ENCODE data around the gene ZNF569. TPM values are rescaled to one million over a fixed set of nuclear protein-coding genes. Genes with fewer than 3 reads are reported as not detected.

Gene ZNF569
- total and polyA plus RNA-seq, 2 of the 13 experiments (the other 11 are each of a cell fraction or from before 2014, with no cell fraction given) = 1.4 to 5.7 TPM

- peak; percentile 57; the same call in 1 of the 2 replicates for TF ChIP-seq ZMAT3 (CRISPR knock-in tag; conservative IDR thresholded peaks at IDR 0.05)
- TF ChIP-seq POLR2G (IDR thresholded peaks at IDR 0.05; ENCODE audit: low read depth, low read length) = peak; percentile 74
- TF ChIP-seq UBTF (CRISPR knock-in tag; IDR thresholded peaks at IDR 0.05) = no peak; the same call in 1 of the 2 replicates
- peak; percentile 54 for TF ChIP-seq KLF6 (CRISPR knock-in tag; IDR thresholded peaks at IDR 0.05)
- TF ChIP-seq DPF2 (CRISPR knock-in tag; IDR thresholded peaks at IDR 0.05; ENCODE audit: borderline replicate concordance, low read depth) = no peak
- no peak for TF ChIP-seq ZNF251 (CRISPR knock-in tag; IDR thresholded peaks at IDR 0.05)
- TF ChIP-seq SRF (IDR thresholded peaks at IDR 0.05; ENCODE audit: low read depth, low read length) = no peak
- peak; percentile 36; the same call in 1 of the 2 replicates for TF ChIP-seq RXRB (CRISPR knock-in tag; IDR thresholded peaks at IDR 0.05; ENCODE audit: borderline replicate concordance)
- no peak for TF ChIP-seq ZBTB7A (CRISPR knock-in tag; IDR thresholded peaks at IDR 0.05)
- peak; percentile 99 for TF ChIP-seq HCFC1 (IDR thresholded peaks at IDR 0.05; ENCODE audit: low read depth, low read length)
- TF ChIP-seq ATF6 (CRISPR knock-in tag; conservative IDR thresholded peaks at IDR 0.05) = no peak
- TF ChIP-seq ZNF577 (CRISPR knock-in tag; IDR thresholded peaks at IDR 0.05; ENCODE audit: borderline replicate concordance, low read depth) = no peak
- TF ChIP-seq HOXA9 (CRISPR knock-in tag; IDR thresholded peaks at IDR 0.05; ENCODE audit: borderline replicate concordance) = no peak
- 0 out of 2 replicates have a peak, but pooled peaks have one; percentile 36 for TF ChIP-seq ZNF572 (CRISPR knock-in tag; IDR thresholded peaks at IDR 0.05)
- no peak for TF ChIP-seq IKZF4 (CRISPR knock-in tag; IDR thresholded peaks at IDR 0.05; ENCODE audit: borderline replicate concordance, low read depth, not compliant biosample characterization)
- no peak for TF ChIP-seq THAP8 (CRISPR knock-in tag; IDR thresholded peaks at IDR 0.05; ENCODE audit: borderline replicate concordance)
- no peak for TF ChIP-seq SCMH1 (CRISPR knock-in tag; IDR thresholded peaks at IDR 0.05; ENCODE audit: borderline replicate concordance)
- no peak for TF ChIP-seq IKZF1 (IDR thresholded peaks at IDR 0.05)
- no peak for TF ChIP-seq FOXP1 (IDR thresholded peaks at IDR 0.05)
- no peak for TF ChIP-seq FOXP1 (CRISPR knock-in tag; IDR thresholded peaks at IDR 0.05)
- no peak for TF ChIP-seq NFIC (IDR thresholded peaks at IDR 0.05; ENCODE audit: low read length)
- peak; percentile 85 for TF ChIP-seq POLR2AphosphoS5 (IDR thresholded peaks at IDR 0.05; ENCODE audit: low read depth, low read length)
- peak; percentile 70; the same call in 1 of the 2 replicates for TF ChIP-seq KMT2A (CRISPR knock-in tag; IDR thresholded peaks at IDR 0.05)
- peak; percentile 79 for TF ChIP-seq TFDP2 (CRISPR knock-in tag; IDR thresholded peaks at IDR 0.05)
- peak; percentile 76; the same call in 1 of the 2 replicates for TF ChIP-seq ZNF230 (CRISPR knock-in tag; IDR thresholded peaks at IDR 0.05)
- TF ChIP-seq ZNF17 (CRISPR knock-in tag; IDR thresholded peaks at IDR 0.05) = no peak
Measured at GRCh38 chr19:37370880-37371661, 96.2 kb downstream of the ZNF569 start, which contains the start of gene ZNF527 (continued).

Data from HepG2 (cell line).